K562 (cell line): Measurements from ENCODE around the gene NBPF3. TPM values are rescaled to one million over a fixed set of nuclear protein-coding genes. Genes with fewer than 3 reads are reported as not detected.

Experiments used
- CCAR2 ChIP-seq: fragments of 200-400 bp; formaldehyde crosslinking; IDR thresholded peaks from 2 replicates; pipeline ENCODE4 v1.6.1; 2017; ENCODE audit warnings: mild to moderate bottlenecking, low read depth, low read length
- EP300 ChIP-seq: IDR thresholded peaks from 2 replicates; pipeline ENCODE4 v1.6.1; 2012; ENCODE audit warnings: low read length, improper control_type of control experiment
- ERF ChIP-seq: fragments of 450-650 bp; formaldehyde crosslinking; IDR thresholded peaks from 2 replicates; pipeline ENCODE4 v1.4.0; 2020; ENCODE audit warnings: mild to moderate bottlenecking, mixed read lengths
- GABPB1 ChIP-seq: sonication (generic); formaldehyde crosslinking; IDR thresholded peaks from 2 replicates; pipeline ENCODE4 v1.8.0; 2022; ENCODE audit warnings: mild to moderate bottlenecking, missing genetic modification reagents
- L3MBTL2 ChIP-seq: fragments of 450-650 bp; IDR thresholded peaks from 2 replicates; pipeline ENCODE4 v1.6.1; 2016; ENCODE audit warnings: mild to moderate bottlenecking, moderate library complexity
- MECOM ChIP-seq: fragments of 250-450 bp; sonication (Bioruptor Pico); IDR thresholded peaks from 2 replicates; pipeline ENCODE4 v1.8.0; 2022; ENCODE audit warnings: inconsistent platforms
- ZNF79 ChIP-seq: fragments of 250-450 bp; sonication (Bioruptor Pico); IDR thresholded peaks from 2 replicates; pipeline ENCODE4 v1.4.0; 2020; ENCODE audit warnings: low read depth, mild to moderate bottlenecking, moderate library complexity
- polyA plus RNA-seq, 8 experiments: library from polyadenylated mRNA; depleted of rRNA in 4 of 8; stranded (reverse) in 5 of 8; unstranded in 3 of 8; fragments of >200 nt; fragmentation: Nextera tagmentation in 2 of 8; fragmentation: Illumina TruSeq in 1 of 8; extraction: Ambion mirVana in 2 of 8; extraction: Trizol in 1 of 8; gene quantifications; 2 replicates each; pipeline versions ENCODE4 v1.2.1 to v1.2.3, GENCODE V29; 2011 to 2014; ENCODE audit warnings: inconsistent platforms in 1 of 8, missing spikeins in 1 of 8
- total RNA-seq, 7 experiments: library from RNA; depleted of rRNA in 6 of 7; stranded (reverse); fragments of >200 nt in 6 of 7; fragmentation: Illumina TruSeq in 2 of 7; extraction: Trizol in 2 of 7; gene quantifications; 2 replicates each; pipeline versions ENCODE4 v1.2.1 to v1.2.3, GENCODE V29; 2011 to 2021; ENCODE audit warnings: low replicate concordance in 1 of 7
- TF ChIP-seq, protein P1 (sequence below): fragments of 450-650 bp; IDR thresholded peaks from 2 replicates; pipeline ENCODE4 v1.7.1; 2018; ENCODE audit warnings: mild to moderate bottlenecking, low read depth; ENCODE audit not compliant: partially characterized antibody
- TF ChIP-seq, protein P2 (sequence below), 2 experiments: fragments of 150-350 bp in 1 of 2; IDR thresholded peaks; 2 replicates each; pipeline ENCODE4 v1.6.1; 2012 to 2016; ENCODE audit warnings: low read depth in 2 of 2, low read length in 2 of 2, mild to moderate bottlenecking in 1 of 2, moderate library complexity in 1 of 2
- TF ChIP-seq, protein P3 (sequence below): sonication (generic); formaldehyde crosslinking; IDR thresholded peaks from 2 replicates; pipeline ENCODE4 v1.8.0; 2022; ENCODE audit warnings: mild to moderate bottlenecking, missing genetic modification reagents
- TF ChIP-seq, protein P4 (sequence below): sonication (generic); formaldehyde crosslinking; IDR thresholded peaks from 2 replicates; pipeline ENCODE4 v1.8.1; 2023; ENCODE audit warnings: mild to moderate bottlenecking, missing genetic modification reagents, moderate library complexity
- TF ChIP-seq, protein P5 (sequence below): sonication (generic); formaldehyde crosslinking; IDR thresholded peaks from 2 replicates; pipeline ENCODE4 v1.8.0; 2022; ENCODE audit warnings: missing genetic modification reagents, mild to moderate bottlenecking, moderate library complexity, borderline replicate concordance

NBPF3 gene
- total and polyA plus RNA-seq, 9 of the 15 experiments (the other 6 are each of a cell fraction or from before 2014, with no cell fraction given), result 1.5 to 7.3 (median 5.4) TPM

DNA sequence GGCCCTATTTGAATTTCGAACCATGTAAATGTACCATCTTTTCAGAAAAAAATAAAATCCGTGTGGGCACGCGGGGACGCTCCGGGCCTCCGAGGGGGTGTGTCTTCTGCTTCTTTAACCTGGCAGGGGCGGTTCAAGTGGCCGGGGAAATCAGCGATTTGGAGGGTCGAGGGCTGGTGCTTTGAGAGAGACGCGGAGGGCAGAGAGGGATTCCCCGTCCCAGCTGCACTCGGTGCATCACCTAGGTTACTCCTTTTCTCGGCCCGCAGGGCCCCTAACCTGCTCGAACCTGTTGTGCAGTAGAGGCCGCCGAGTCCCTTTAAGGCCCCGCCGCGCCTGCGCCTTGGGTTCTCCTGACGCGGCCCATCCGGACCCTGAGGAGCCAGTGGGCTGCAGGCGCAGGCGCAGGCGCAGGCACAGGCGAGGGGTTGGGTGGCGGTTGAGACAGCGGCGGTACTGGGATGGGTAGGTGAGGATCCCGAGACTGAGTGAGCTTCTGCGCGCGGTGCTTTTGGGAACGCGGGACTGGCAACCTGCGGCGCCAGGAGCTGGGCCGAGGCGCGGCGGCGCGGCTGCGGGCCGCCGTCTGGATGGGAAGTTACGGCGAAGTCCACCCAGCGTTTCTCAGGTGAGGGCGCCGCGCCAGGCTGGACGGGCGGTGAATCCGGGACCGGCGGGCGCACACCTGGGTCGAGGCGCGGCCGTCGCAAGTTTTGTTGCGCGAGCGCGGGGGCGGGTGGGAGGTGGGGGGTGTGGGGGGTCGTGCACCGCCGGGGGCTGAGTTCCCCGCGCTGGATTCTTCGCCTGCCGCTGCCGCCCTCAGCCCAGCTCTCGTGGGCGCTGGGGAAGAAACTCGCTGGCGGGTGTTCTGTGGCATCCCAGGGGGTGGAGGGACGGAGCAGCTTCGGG, at the start of gene NBPF3 (continued):
- TF ChIP-seq, protein P1, sequence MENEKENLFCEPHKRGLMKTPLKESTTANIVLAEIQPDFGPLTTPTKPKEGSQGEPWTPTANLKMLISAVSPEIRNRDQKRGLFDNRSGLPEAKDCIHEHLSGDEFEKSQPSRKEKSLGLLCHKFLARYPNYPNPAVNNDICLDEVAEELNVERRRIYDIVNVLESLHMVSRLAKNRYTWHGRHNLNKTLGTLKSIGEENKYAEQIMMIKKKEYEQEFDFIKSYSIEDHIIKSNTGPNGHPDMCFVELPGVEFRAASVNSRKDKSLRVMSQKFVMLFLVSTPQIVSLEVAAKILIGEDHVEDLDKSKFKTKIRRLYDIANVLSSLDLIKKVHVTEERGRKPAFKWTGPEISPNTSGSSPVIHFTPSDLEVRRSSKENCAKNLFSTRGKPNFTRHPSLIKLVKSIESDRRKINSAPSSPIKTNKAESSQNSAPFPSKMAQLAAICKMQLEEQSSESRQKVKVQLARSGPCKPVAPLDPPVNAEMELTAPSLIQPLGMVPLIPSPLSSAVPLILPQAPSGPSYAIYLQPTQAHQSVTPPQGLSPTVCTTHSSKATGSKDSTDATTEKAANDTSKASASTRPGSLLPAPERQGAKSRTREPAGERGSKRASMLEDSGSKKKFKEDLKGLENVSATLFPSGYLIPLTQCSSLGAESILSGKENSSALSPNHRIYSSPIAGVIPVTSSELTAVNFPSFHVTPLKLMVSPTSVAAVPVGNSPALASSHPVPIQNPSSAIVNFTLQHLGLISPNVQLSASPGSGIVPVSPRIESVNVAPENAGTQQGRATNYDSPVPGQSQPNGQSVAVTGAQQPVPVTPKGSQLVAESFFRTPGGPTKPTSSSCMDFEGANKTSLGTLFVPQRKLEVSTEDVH, result no peak
- TF ChIP-seq L3MBTL2 (peak; percentile 56), GABPB1 (CRISPR knock-in tag) (0 out of 2 replicates have a peak, but pooled peaks have one; percentile 43), MECOM (CRISPR knock-in tag) (no peak), CCAR2 (no peak), EP300 (no peak), ERF (CRISPR knock-in tag) (no peak), ZNF79 (CRISPR knock-in tag) (no peak)
- TF ChIP-seq, protein P2, sequence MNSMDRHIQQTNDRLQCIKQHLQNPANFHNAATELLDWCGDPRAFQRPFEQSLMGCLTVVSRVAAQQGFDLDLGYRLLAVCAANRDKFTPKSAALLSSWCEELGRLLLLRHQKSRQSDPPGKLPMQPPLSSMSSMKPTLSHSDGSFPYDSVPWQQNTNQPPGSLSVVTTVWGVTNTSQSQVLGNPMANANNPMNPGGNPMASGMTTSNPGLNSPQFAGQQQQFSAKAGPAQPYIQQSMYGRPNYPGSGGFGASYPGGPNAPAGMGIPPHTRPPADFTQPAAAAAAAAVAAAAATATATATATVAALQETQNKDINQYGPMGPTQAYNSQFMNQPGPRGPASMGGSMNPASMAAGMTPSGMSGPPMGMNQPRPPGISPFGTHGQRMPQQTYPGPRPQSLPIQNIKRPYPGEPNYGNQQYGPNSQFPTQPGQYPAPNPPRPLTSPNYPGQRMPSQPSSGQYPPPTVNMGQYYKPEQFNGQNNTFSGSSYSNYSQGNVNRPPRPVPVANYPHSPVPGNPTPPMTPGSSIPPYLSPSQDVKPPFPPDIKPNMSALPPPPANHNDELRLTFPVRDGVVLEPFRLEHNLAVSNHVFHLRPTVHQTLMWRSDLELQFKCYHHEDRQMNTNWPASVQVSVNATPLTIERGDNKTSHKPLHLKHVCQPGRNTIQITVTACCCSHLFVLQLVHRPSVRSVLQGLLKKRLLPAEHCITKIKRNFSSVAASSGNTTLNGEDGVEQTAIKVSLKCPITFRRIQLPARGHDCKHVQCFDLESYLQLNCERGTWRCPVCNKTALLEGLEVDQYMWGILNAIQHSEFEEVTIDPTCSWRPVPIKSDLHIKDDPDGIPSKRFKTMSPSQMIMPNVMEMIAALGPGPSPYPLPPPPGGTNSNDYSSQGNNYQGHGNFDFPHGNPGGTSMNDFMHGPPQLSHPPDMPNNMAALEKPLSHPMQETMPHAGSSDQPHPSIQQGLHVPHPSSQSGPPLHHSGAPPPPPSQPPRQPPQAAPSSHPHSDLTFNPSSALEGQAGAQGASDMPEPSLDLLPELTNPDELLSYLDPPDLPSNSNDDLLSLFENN (IDR thresholded peaks at IDR 0.05; ENCODE audit: low read depth in 2 of 2, low read length in 2 of 2), result no peak
- TF ChIP-seq, protein P3, sequence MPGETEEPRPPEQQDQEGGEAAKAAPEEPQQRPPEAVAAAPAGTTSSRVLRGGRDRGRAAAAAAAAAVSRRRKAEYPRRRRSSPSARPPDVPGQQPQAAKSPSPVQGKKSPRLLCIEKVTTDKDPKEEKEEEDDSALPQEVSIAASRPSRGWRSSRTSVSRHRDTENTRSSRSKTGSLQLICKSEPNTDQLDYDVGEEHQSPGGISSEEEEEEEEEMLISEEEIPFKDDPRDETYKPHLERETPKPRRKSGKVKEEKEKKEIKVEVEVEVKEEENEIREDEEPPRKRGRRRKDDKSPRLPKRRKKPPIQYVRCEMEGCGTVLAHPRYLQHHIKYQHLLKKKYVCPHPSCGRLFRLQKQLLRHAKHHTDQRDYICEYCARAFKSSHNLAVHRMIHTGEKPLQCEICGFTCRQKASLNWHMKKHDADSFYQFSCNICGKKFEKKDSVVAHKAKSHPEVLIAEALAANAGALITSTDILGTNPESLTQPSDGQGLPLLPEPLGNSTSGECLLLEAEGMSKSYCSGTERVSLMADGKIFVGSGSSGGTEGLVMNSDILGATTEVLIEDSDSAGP (CRISPR knock-in tag), result peak; percentile 91
- TF ChIP-seq, protein P4, sequence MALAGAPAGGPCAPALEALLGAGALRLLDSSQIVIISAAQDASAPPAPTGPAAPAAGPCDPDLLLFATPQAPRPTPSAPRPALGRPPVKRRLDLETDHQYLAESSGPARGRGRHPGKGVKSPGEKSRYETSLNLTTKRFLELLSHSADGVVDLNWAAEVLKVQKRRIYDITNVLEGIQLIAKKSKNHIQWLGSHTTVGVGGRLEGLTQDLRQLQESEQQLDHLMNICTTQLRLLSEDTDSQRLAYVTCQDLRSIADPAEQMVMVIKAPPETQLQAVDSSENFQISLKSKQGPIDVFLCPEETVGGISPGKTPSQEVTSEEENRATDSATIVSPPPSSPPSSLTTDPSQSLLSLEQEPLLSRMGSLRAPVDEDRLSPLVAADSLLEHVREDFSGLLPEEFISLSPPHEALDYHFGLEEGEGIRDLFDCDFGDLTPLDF (CRISPR knock-in tag), result no peak
- TF ChIP-seq, protein P5, sequence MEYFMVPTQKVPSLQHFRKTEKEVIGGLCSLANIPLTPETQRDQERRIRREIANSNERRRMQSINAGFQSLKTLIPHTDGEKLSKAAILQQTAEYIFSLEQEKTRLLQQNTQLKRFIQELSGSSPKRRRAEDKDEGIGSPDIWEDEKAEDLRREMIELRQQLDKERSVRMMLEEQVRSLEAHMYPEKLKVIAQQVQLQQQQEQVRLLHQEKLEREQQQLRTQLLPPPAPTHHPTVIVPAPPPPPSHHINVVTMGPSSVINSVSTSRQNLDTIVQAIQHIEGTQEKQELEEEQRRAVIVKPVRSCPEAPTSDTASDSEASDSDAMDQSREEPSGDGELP (CRISPR knock-in tag), result peak; percentile 56; the same call in 1 of the 2 replicates
